HepG2 (cell line): Measurements from ENCODE around the gene LRRIQ4. TPM values are rescaled to one million over a fixed set of nuclear protein-coding genes. Genes with fewer than 3 reads are reported as not detected.

ENCODE experiments used
- DMAP1 ChIP-seq: IDR thresholded peaks from 2 replicates; pipeline ENCODE4 v1.6.1; 2016
- KDM3A ChIP-seq: IDR thresholded peaks from 2 replicates; pipeline ENCODE4 v1.6.1; 2018; ENCODE audit warnings: low read depth, missing compliant biosample characterization
- MAF1 ChIP-seq: sonication (generic); formaldehyde crosslinking; IDR thresholded peaks from 2 replicates; pipeline ENCODE4 v1.5.0; 2020; ENCODE audit warnings: missing genetic modification reagents, borderline replicate concordance
- MTF2 ChIP-seq: sonication (generic); formaldehyde crosslinking; IDR thresholded peaks from 2 replicates; pipeline ENCODE4 v1.5.0; 2020; ENCODE audit warnings: missing genetic modification reagents, borderline replicate concordance
- NONO ChIP-seq, 2 experiments: fragments of 450-650 bp in 1 of 2; sonication (generic) in 1 of 2; formaldehyde crosslinking in 1 of 2; IDR thresholded peaks in 1 of 2; conservative IDR thresholded peaks in 1 of 2; 2 replicates each; pipeline versions ENCODE4 v1.6.1 to v1.8.0; 2017 to 2022; ENCODE audit warnings: mild to moderate bottlenecking in 1 of 2, missing genetic modification reagents in 1 of 2, moderate library complexity in 1 of 2
- RFX3 ChIP-seq: IDR thresholded peaks from 2 replicates; pipeline ENCODE4 v1.6.1; 2016; ENCODE audit warnings: missing biosample characterization, missing genetic modification reagents
- SMARCE1 ChIP-seq: fragments of 450-650 bp; IDR thresholded peaks from 2 replicates; pipeline ENCODE4 v1.6.1; 2017; ENCODE audit warnings: borderline replicate concordance
- SOX6 ChIP-seq, 2 experiments: fragments of 450-650 bp in 1 of 2; sonication (generic) in 1 of 2; formaldehyde crosslinking in 1 of 2; IDR thresholded peaks; 2 replicates each; pipeline versions ENCODE4 v1.4.0 to v1.6.1; 2017 to 2020; ENCODE audit warnings: antibody characterized with exemption in 1 of 2, mild to moderate bottlenecking in 1 of 2, missing genetic modification reagents in 1 of 2
- SP4 ChIP-seq: sonication (generic); formaldehyde crosslinking; IDR thresholded peaks from 2 replicates; pipeline ENCODE4 v1.8.1; 2023; ENCODE audit warnings: mild to moderate bottlenecking, missing genetic modification reagents
- TAF15 ChIP-seq: fragments of 200-400 bp; formaldehyde crosslinking; IDR thresholded peaks from one replicate; pipeline ENCODE4 v1.6.1; 2018; ENCODE audit warnings: mild to moderate bottlenecking, low read depth, low read length; ENCODE audit not compliant: poor library complexity, severe bottlenecking
- ZSCAN29 ChIP-seq: sonication (generic); formaldehyde crosslinking; conservative IDR thresholded peaks from 2 replicates; pipeline ENCODE4 v1.4.0; 2020; ENCODE audit warnings: mild to moderate bottlenecking, missing genetic modification reagents
- polyA plus RNA-seq, 8 experiments: library from polyadenylated mRNA; depleted of rRNA in 3 of 8; stranded (reverse) in 7 of 8; unstranded in 1 of 8; fragments of >200 nt; fragmentation: Illumina TruSeq in 4 of 8; extraction: Trizol in 4 of 8; gene quantifications; 2 replicates each; pipeline versions ENCODE4 v1.2.1 to v1.2.3, GENCODE V29; 2011 to 2016; ENCODE audit warnings: low read depth in 4 of 8, missing spikeins in 1 of 8, mixed read lengths in 1 of 8; ENCODE audit not compliant: insufficient read depth in 1 of 8
- total RNA-seq, 5 experiments: library from RNA; depleted of rRNA; stranded (reverse); fragments of >200 nt; fragmentation: Illumina TruSeq; extraction: Trizol; gene quantifications; 2 replicates each; pipeline ENCODE4 v1.2.3, GENCODE V29; 2016; ENCODE audit warnings: low read depth in 1 of 5
- TF ChIP-seq, protein P1 (sequence below): sonication (generic); formaldehyde crosslinking; IDR thresholded peaks from 2 replicates; pipeline ENCODE4 v1.8.0; 2022; ENCODE audit warnings: mild to moderate bottlenecking, missing genetic modification reagents; ENCODE audit not compliant: insufficient replicate concordance
- TF ChIP-seq, protein P2 (sequence below): sonication (generic); formaldehyde crosslinking; IDR thresholded peaks from 2 replicates; pipeline ENCODE4 v1.4.0; 2020; ENCODE audit warnings: missing genetic modification reagents
- TF ChIP-seq, protein P3 (sequence below): fragments of 450-650 bp; IDR thresholded peaks from 2 replicates; pipeline ENCODE4 v1.6.1; 2016
- TF ChIP-seq, protein P4 (sequence below): sonication (generic); formaldehyde crosslinking; IDR thresholded peaks from 2 replicates; pipeline ENCODE4 v1.4.0; 2020; ENCODE audit warnings: missing genetic modification reagents
- TF ChIP-seq, protein P5 (sequence below): sonication (generic); formaldehyde crosslinking; IDR thresholded peaks from 2 replicates; pipeline ENCODE4 v1.4.0; 2020; ENCODE audit warnings: missing genetic modification reagents

LRRIQ4 gene
- total and polyA plus RNA-seq, 2 of the 13 experiments (the other 11 are each of a cell fraction or from before 2014, with no cell fraction given), result not detected

DNA sequence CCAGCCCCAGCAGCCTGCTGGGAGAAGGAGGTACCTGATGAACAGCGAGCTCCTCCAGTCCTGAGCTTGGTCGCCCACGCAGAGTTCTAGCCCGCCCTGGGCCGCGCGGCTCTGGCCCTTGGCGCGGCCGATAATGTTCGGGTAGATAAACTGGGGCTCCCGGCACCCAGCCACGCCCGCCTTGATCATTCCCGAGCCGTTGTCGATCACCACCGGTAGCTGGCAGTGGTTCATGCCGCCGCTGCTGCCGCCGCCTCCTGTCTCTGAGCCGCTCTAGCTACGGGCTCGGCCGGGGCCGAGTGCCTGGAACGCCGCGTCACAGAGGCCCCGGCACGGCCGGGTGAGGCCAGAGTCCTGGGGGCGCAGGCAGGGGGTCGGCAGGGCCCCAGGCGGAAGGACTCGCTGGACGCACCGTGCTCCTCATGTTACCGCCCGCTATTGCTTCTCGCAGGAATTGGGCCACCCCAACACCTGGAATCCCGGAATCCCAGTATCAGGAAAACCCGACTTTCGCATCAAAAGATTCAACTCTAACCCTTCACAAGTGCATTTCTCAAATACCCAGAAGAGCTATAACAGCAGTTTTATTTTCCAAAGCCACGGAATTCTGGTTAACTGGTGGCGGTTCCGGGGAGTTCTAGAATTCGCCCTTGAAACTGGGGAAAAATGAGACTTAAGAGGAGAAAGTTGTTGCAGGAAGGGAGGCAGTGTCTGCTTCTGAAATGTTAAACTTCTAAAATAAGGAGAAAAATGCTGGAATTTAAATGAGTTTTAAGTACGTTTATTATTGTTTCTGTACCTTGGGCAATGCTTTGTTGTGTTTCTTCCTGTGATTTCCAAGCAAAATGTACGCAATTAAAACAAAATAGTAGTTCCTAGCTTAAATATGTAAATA is 43.1 kb upstream of the LRRIQ4 start, which contains the start of gene ACTRT3 (continued):
- TF ChIP-seq, protein P1, sequence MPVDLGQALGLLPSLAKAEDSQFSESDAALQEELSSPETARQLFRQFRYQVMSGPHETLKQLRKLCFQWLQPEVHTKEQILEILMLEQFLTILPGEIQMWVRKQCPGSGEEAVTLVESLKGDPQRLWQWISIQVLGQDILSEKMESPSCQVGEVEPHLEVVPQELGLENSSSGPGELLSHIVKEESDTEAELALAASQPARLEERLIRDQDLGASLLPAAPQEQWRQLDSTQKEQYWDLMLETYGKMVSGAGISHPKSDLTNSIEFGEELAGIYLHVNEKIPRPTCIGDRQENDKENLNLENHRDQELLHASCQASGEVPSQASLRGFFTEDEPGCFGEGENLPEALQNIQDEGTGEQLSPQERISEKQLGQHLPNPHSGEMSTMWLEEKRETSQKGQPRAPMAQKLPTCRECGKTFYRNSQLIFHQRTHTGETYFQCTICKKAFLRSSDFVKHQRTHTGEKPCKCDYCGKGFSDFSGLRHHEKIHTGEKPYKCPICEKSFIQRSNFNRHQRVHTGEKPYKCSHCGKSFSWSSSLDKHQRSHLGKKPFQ (CRISPR knock-in tag), result no peak
- TF ChIP-seq MAF1 (CRISPR knock-in tag) (no peak), ZSCAN29 (CRISPR knock-in tag) (no peak), NONO (IDR thresholded peaks at IDR 0.05) (no peak), NONO (CRISPR knock-in tag; conservative IDR thresholded peaks at IDR 0.05) (0 out of 2 replicates have a peak, but pooled peaks have one; percentile 32), MTF2 (CRISPR knock-in tag) (no peak), SOX6 (IDR thresholded peaks at IDR 0.05) (no peak), SOX6 (CRISPR knock-in tag; IDR thresholded peaks at IDR 0.05) (peak; percentile 48), KDM3A (CRISPR knock-in tag) (no peak), DMAP1 (CRISPR knock-in tag) (peak; percentile 52; the same call in 1 of the 2 replicates), TAF15 (no peak), SMARCE1 (no peak), SP4 (CRISPR knock-in tag) (0 out of 2 replicates have a peak, but pooled peaks have one; percentile 30), RFX3 (CRISPR knock-in tag) (no peak)
- TF ChIP-seq, protein P2, sequence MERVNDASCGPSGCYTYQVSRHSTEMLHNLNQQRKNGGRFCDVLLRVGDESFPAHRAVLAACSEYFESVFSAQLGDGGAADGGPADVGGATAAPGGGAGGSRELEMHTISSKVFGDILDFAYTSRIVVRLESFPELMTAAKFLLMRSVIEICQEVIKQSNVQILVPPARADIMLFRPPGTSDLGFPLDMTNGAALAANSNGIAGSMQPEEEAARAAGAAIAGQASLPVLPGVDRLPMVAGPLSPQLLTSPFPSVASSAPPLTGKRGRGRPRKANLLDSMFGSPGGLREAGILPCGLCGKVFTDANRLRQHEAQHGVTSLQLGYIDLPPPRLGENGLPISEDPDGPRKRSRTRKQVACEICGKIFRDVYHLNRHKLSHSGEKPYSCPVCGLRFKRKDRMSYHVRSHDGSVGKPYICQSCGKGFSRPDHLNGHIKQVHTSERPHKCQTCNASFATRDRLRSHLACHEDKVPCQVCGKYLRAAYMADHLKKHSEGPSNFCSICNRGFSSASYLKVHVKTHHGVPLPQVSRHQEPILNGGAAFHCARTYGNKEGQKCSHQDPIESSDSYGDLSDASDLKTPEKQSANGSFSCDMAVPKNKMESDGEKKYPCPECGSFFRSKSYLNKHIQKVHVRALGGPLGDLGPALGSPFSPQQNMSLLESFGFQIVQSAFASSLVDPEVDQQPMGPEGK, result peak; percentile 74
- TF ChIP-seq, protein P3, sequence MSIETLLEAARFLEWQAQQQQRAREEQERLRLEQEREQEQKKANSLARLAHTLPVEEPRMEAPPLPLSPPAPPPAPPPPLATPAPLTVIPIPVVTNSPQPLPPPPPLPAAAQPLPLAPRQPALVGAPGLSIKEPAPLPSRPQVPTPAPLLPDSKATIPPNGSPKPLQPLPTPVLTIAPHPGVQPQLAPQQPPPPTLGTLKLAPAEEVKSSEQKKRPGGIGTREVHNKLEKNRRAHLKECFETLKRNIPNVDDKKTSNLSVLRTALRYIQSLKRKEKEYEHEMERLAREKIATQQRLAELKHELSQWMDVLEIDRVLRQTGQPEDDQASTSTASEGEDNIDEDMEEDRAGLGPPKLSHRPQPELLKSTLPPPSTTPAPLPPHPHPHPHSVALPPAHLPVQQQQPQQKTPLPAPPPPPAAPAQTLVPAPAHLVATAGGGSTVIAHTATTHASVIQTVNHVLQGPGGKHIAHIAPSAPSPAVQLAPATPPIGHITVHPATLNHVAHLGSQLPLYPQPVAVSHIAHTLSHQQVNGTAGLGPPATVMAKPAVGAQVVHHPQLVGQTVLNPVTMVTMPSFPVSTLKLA, result no peak
- TF ChIP-seq, protein P4, sequence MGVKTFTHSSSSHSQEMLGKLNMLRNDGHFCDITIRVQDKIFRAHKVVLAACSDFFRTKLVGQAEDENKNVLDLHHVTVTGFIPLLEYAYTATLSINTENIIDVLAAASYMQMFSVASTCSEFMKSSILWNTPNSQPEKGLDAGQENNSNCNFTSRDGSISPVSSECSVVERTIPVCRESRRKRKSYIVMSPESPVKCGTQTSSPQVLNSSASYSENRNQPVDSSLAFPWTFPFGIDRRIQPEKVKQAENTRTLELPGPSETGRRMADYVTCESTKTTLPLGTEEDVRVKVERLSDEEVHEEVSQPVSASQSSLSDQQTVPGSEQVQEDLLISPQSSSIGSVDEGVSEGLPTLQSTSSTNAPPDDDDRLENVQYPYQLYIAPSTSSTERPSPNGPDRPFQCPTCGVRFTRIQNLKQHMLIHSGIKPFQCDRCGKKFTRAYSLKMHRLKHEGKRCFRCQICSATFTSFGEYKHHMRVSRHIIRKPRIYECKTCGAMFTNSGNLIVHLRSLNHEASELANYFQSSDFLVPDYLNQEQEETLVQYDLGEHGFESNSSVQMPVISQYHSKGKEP (CRISPR knock-in tag), result no peak
- TF ChIP-seq, protein P5, sequence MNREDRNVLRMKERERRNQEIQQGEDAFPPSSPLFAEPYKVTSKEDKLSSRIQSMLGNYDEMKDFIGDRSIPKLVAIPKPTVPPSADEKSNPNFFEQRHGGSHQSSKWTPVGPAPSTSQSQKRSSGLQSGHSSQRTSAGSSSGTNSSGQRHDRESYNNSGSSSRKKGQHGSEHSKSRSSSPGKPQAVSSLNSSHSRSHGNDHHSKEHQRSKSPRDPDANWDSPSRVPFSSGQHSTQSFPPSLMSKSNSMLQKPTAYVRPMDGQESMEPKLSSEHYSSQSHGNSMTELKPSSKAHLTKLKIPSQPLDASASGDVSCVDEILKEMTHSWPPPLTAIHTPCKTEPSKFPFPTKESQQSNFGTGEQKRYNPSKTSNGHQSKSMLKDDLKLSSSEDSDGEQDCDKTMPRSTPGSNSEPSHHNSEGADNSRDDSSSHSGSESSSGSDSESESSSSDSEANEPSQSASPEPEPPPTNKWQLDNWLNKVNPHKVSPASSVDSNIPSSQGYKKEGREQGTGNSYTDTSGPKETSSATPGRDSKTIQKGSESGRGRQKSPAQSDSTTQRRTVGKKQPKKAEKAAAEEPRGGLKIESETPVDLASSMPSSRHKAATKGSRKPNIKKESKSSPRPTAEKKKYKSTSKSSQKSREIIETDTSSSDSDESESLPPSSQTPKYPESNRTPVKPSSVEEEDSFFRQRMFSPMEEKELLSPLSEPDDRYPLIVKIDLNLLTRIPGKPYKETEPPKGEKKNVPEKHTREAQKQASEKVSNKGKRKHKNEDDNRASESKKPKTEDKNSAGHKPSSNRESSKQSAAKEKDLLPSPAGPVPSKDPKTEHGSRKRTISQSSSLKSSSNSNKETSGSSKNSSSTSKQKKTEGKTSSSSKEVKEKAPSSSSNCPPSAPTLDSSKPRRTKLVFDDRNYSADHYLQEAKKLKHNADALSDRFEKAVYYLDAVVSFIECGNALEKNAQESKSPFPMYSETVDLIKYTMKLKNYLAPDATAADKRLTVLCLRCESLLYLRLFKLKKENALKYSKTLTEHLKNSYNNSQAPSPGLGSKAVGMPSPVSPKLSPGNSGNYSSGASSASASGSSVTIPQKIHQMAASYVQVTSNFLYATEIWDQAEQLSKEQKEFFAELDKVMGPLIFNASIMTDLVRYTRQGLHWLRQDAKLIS (CRISPR knock-in tag), result no peak
